A172 (cell line): ENCODE results near the gene PLCD3. TPM values are rescaled to one million over a fixed set of nuclear protein-coding genes. Genes with fewer than 3 reads are reported as not detected.

Experiments
- DNase-seq: peaks from one replicate; pipeline ENCODE4 v3.0.0-alpha.2; 2015; ENCODE audit warnings: low spot score
- total RNA-seq: library from RNA; depleted of rRNA; stranded (reverse); fragments of >200 nt; shearing (Covaris generic); gene quantifications from 2 replicates; pipeline ENCODE4 v1.2.3, GENCODE V29; 2014

PLCD3 gene
- total RNA-seq, 1 experiment from 2014 or later: 168 TPM

DNA sequence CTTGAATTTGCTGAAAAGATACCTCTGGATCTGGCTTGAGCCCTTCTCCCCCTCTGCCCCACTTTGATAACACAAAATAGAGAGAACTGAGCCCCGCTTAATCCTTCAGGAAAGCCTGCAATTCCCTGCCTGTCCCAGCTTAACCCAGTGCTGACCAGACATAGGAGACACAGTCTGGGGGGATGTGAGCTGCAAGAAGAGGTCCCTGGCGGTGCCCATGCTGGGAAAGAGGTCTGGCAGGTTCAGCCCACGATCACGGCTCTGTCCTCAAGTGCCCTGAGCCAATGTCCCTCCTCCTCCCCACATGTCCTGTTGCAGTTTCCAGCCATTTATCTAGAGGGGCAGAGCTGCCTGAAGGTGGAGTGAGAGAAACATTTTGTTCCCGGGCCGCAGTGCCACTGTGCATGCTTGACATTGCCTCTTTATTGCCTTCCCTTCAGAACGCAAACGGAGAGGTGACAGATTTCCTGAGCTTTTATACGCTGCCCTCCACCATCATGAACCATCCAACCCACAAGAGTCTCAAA, 29.0 kb downstream of the PLCD3 start:
- DNase-seq: no peak

DNA sequence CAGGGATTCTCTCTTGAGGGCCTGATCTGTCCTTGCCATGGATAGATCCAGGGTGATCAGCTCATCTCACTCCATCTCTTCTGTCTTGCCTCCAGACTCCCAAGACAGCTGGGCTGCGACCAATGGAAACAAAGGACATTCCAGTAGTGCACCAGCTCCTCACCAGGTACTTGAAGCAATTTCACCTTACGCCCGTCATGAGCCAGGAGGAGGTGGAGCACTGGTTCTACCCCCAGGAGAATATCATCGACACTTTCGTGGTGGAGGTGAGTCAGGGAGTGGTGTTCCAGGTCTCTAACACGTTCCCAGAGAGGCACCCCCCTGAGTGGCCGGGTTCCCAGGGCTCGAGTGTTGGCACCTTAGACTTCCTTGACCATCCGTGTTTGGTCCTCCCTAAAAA, 29.5 kb downstream of the PLCD3 start:
- DNase-seq: no peak

DNA sequence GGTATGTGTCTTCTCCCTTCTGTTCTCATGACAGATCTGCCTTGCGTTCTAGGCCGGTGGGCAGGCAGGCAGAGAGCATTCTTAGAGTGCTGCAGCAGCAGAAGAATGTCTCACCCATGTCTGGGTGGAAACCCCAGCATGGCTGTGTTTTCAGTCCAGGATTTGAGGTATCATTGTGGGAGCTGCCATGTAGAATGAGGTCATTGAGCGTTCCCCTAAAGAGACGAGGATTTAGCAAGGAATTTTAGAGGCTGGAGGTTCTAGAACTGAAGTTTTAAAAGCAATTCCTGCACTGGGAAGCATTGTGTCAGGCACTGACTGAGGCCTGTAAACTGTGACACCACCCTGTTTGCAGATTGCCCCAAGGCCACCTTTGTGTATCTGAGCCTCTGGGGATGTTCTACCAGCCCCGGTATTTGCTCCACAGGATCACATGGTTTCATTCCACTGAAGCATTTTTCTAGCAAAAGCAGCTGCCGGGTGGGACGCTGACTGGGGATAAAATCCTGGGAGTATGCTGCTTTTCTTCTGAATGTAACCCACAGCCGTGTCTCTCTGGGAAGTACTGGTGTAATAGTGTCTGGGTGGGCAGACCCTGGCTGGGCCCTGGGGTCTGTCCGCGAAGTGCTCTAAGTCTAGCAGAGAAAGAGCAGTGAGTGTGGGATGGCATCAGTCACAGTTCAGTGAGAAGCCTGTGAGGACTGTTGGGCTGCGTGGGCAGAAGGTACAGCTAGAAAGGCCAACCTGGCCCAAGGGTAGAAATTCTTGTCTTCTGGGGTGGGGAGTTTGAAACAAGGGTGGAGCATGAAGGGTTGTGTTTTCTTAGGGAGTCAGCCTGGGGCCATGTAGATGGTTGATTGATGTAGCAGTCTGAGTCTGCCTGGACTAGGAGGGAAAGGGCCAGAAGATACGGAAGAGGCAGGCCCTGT, 30.2 kb downstream of the PLCD3 start:
- DNase-seq: no peak

DNA sequence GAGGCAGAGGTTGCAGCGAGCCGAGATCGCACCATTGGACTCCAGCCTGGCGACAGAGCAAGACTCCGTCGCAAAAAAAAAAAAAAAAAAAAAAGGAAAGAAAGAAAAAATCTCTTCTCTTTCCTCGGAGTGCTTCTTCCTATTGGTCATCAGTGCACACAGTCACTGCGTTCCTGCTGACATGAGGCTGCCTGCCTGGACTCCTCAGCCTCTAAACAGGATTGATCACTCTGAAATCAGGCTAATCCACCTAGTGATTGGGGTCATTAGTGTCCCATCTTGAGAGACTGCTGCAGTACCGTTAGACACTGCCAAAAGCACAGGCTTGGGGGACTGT, 30.8 kb downstream of the PLCD3 start:
- no peak for DNase-seq

DNA sequence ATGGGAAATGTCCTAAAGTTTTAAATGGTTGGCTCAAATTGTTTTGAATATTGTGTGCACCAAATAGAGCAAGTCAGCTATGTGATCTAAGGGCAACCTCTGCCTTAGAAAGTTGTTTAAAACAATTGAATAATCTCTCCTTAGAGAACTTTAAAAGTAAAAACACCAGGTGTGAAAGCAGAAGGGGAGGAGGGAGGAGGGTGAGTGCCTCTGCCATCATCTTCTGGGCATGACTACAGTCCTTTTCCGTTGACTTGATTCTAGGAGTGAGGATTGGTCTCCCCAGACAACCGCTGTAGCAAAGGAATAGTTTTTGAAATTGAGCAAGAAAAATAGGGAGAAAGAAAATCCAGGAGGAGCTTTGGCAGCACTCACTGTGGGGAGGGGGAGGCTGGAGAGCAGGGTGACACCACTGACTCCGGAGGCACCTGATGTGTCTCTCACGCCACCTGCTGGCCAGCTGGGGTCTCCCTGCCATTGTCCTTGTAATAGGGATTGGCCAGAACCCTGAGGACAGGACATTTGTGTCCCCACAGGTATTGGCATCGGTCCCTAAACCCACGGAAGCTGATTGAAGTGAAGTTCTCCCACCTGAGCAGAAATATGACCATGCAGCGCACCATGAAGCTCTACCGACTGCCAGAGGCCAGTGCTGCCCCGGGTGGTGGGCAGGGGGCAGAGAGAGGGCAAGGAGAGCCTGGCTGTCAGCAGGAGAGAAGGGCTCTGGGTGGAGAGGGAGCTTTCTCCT, 33.3 kb downstream of the PLCD3 start:
- DNase-seq: peak; percentile 81

DNA sequence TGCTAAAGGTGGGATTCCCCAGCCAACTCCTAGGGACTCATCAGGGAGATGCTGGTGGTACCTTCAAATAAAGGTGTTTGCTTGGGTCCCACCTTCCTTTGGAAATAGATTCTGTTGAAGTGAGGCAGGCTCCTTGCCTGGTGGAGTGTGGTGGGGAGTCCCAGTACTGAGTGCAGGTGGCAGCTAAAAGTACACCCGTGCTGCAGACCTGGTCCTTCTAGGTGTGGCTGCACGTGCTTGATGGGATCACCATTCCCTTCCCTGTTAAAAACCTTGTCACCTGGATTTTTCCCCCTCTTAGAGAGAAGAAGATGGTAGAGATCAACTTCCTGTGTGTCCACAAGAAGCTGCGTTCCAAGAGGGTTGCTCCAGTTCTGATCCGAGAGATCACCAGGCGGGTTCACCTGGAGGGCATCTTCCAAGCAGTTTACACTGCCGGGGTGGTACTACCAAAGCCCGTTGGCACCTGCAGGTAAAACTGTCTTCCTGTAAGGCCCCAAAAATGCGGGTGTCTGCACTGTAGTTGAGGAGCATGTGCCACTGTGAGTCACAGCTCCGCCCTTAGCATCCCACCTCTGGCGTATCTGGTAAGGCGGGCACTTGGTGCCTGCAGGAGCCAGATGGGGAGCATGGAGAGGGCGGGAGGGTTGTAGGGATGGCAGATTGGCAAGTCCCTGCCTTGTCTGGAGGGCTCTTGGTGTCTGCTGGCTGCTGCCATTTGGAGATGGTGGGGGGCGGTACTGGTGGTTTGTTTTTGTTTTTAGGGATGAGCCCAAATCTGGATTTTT, 34.0 kb downstream of the PLCD3 start:
- peak; percentile 53 for DNase-seq

DNA sequence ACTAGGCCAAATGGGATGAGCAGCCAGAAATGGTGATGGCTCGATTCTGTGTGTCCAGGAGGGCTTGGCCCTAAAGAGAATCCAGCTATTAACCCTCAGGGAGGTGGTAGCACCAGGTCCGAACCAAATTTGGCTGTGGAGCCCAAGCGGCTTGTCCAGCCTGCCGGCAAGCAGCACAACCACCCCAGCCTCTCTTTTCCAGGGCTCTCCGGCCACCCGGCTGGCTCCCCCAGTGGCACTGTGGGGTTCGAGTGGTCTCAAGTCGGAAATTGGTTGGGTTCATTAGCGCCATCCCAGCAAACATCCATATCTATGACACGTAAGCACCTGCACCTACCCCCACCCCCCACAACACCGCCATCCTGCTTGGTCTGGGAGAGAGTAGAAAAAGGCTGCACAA, 35.4 kb downstream of the PLCD3 start:
- no peak for DNase-seq

DNA sequence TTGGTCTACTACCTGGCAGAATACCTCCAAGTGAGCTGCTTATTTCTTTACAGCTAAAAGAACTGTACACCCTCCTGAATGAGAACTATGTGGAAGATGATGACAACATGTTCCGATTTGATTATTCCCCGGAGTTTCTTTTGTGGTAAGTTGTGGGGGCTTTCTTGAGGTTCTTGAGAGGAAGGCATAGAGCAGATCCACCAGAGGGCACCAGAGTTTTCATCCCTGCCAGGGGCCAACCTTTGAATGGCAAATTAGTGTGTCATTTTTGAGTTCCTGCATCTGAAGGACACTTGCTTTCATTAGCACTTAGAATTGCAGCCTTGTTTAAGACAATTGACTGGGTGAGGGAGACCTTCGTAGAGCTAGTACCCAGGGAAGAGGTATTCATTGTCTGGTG, 36.2 kb downstream of the PLCD3 start:
- no peak for DNase-seq

DNA sequence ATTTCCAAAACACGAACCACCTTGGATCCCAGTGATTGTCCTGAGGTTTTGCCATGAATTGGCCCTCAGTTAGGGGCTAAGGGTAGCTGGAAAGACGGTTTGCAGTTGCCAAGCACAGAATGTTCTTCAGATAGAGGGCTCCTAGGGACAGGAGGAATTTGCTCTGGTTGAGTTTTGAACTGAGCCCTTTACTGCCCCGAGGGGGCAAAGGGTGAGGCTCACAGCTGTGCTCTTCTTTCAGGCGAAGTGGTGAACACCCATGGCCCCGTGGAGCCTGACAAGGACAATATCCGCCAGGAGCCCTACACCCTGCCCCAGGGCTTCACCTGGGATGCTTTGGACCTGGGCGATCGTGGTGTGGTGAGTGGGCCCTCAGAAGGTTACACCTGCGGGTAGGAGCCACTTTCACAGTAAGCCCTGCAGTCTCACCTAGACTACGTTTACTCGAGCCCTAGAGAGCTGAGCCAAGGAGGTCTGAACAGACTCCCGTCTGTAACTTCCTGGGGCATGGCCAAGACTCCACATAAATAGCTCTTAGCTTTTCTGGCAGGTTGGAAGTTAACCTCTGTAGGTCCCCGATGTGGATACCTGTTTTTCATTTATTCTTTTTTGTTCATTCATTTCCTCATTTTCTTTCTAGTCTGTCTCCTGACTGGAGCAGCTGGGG, 38.7 kb downstream of the PLCD3 start:
- DNase-seq: no peak

DNA sequence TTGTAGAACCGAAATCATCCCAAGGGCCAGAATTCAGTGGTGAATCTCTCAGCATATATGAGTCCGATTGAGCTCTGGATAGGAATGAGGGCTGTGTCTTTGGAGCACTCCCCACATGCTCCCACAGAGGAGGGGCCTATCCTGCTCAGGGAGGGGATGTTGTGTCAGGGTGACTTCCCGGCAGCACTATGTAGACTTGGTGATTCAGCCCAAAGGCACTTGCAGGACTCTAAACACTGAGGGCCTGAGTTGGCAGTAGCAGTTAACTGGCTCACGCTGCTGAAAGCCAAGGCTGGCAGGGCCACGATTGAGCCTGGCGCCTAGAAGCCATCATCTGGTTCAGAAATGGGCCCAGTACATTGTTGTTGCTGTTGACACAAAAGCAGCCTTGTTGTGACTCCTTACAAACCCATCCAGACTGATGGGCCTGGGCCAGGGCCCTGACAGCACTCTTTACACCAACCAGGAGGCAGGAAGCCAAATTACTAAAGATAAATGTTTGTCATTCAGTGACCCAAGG, 39.3 kb downstream of the PLCD3 start:
- DNase-seq: peak; percentile 99

DNA sequence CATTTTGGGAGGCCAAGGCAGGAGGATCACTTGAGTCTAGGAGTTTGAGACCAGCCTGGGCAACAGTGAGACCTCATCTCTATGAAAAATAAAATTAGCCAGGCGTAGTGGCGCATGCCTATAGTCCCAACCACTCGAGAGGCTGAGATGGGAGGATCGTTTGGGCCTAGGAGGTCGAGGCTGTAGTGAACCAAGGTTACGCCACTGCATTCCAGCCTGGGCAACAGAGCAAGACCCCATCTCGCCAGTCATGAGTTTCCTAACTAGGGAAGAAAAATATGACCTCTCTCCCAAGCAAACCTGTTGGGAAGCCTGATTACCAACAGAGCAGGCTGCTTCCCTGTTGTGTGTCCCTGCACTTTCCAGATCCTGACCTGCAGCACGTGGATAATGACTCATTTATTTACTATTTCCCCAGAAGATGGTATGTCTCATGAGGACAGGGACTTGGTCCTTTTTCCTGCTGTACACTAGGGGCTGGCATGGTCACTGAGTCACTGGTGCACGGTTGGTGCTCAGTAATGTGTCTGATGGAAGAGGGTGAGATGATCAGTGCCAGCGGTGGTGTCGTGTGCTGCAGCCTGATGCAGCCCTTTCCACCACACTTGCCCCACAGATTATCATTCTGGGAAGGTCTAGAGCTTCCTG, 40.4 kb downstream of the PLCD3 start:
- DNase-seq: no peak

DNA sequence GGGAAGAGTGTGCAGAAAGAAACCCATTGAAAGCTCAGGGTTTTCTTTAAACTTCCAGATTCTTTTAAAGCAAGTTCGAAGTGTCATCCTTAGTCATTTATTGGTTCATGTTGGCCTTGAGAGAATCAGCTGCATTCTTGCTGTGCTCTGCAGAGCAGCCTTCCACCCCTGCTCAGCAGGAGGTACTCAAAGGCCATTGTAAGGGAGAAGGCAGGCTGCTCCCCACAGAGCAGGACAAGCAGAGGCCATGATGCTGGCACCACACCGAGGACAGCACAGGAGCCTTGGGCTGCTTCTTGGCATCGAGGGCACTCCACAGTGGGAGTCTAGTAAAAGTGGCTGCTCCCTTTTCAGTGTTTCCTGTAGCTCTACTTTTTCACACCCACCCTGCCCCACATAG, 41.6 kb downstream of the PLCD3 start:
- no peak for DNase-seq

DNA sequence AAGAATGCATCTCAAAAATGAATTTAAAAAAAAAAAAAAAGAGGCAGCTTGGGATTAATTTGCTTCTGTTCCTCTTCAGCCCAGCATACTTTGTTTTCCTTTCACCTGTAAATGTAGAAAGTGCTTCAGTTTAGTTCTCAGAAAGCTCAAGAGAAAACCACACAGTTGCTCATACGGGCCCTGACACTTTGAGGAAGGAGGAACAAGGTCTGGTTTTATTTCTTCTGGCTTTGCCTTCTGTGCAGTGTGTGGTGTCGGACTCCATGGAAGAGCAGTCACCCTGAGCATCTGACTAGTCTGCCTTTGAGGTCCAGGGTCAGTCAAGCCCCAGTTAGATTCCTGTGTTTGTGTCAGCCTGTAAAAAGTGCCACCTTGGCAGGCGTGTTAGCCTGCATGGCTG, 43.6 kb downstream of the PLCD3 start:
- no peak for DNase-seq

DNA sequence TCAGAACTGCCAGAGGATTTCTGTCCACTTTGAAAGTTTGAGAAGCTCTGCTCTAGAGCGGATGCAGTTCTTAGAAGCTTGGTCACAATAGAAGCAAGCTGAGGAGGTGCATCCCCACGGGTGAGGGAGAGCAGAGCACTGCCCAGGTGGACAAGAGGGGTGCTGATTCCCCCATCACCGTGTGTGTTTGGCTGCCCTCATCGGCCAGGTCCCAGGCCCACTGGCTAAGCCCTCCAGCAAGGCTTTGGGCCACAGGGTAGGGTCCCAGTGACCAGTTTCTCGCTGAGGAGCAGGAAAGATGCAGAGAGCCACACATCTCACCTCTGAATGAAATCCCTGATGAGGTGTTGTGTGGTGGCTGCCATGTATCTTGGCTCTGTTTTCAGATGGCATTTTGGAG, 44.3 kb downstream of the PLCD3 start:
- no peak for DNase-seq

DNA sequence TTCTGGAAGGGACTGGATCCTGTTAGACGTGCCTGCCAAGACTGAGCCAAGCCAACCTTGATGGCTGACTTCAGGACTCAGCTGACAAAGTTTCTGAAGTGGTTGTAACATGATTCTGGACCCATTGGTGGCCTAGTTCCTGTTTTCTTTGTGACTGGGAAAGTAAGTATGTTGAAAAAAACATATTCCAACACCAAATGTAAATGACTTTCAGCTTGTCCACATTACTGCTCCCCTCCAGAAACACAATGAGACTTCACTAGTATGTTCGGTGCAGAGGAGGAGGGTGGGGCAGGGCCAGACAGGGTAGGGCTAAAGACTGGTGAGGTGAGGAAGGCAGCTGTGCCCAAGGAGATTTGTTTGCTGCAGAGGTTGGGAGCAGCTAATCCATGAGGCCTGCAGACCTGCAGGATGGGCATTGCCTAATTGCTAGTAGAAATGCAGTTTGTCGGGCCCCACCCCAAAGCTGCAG, 44.8 kb downstream of the PLCD3 start:
- DNase-seq: no peak

DNA sequence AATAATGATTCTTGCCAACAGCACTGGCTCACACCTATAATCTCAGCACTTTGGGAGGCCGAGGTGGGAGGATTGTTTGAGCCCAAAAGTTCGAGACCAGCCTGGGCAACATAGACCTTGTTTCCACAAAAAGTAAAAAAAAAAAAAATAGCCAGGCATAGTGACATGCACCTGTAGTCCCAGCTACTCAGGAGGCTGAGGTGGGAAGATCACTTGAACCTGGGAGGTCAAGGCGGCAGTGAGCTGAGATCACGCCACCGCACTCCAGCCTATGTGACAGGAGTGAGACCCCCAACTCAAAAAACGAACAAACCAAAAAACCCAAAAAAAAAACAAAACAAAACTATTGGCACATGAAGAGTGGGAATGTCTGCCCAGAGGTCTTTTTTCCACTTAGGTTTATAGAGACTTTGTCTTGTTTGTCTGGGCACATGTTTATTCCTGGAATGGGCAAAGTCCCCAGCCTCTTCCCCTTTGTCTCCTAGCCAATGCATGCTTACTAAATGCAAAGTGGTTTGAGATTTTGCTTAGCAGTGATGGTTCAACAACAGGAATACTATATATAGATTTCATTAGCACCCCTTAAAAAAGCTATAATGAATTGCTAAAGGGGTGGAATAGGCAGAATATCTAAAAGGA, 45.3 kb downstream of the PLCD3 start:
- no peak for DNase-seq

DNA sequence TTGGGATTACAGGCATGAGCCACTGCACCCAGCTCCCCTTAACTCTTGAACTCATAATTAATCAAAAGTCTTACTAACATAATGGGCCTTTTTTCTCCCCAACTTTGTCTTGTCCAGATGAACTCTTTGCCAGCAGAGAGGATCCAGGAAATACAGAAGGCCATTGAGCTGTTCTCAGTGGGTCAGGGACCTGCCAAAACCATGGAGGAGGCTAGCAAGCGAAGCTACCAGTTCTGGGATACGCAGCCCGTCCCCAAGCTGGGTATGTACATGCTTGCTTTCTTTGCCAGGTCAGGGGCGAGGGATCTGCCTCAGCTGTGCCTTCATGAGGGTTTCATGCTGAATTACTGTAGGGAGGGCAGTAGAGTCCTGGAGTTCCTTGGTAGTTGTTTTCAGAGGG, 45.9 kb downstream of the PLCD3 start:
- DNase-seq: no peak

DNA sequence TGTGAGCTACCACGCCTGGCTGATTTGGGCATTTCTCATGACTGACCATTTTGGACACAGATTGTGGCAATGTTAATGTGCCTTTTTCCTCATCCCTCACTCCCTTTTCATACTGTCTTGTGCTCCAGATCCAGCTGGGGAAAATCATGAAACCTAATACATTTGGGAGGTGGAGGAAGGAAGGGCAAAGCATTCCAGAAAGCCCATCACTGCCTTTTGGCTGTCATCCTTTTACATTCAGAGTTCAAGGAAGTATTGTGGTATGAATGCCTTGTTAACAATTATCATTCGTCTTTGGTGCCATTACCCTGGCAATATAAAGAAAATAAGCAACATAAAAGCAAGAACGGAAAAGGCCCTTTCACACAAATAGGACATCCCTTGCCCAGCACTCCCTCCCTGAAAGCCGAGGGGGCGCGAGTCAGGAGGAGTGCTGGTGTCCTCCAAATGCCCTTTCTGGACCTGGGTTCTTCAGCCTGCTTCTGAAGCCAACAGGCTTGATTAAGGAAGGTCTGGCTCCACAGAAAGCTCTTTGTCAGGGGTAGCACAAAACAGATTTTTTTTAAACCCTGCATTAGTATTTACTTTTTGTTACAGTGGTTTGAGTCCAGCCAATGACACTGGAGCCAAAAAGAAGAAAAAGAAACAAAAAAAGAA, 51.1 kb downstream of the PLCD3 start:
- no peak for DNase-seq

DNA sequence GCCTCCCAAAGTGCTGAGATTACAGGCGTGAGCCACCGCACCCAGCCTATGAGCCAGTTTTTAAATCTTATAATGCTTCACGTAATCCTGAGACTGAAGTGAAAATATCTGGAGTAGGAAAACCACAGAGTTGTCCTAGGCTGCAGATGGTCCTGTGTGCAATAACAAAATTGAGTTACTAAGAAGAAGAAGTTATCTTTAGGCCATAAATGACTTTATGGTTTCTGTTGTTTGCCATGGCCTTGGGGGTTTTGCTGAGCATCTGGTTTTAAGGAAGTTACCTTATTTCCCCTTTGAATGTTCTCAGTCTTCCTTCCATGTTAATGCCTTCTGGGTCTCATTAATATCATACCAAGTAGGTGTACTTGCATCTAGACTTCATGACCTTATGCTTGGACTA, 54.7 kb downstream of the PLCD3 start:
- no peak for DNase-seq
